ENCODE data around the gene PAWR. TPM values are rescaled to one million over a fixed set of nuclear protein-coding genes. Genes with fewer than 3 reads are reported as not detected.

Gene PAWR
- total and polyA plus RNA-seq, 9 of the 15 experiments (the other 6 are each of a cell fraction or from before 2014, with no cell fraction given): 0.82 TPM; not detected in 8

DNA sequence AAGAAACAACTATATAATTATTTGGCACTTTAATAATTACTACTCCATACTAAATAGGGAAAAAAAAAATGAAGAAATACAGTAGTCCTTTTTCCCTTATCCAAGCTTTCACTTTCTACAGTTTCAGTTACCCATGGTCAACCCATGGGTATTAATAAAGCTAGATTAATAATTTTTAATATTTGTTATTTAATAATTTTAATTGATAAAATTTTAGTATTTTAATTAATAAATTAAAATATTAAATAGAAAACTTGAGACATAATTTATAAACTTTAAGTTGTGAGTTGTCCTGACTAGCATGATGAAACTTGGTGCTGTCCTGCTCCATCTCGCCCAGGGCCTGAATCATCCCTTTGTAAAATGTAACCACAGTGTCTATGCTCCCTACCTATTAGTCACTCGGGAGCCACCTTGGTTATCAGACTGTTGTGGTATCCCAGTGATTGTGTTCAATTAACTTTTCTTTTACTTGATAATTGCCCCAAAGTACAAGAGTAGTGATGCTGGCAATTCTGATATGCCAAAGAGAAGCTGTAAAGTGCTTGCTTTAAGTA lies 71.8 kb downstream of the PAWR start (continued):
- TF ChIP-seq ZBTB34 (CRISPR knock-in tag; IDR thresholded peaks at IDR 0.05) (no peak), ZNF12 (CRISPR knock-in tag; IDR thresholded peaks at IDR 0.05) (no peak), HMGN3 (IDR thresholded peaks at IDR 0.05; ENCODE audit: borderline replicate concordance, extremely low read depth, insufficient read length, low read depth, low read length) (no peak), ZNF280B (CRISPR knock-in tag; IDR thresholded peaks at IDR 0.05) (no peak), FOS (IDR thresholded peaks at IDR 0.05; ENCODE audit: extremely low read depth, insufficient read length) (no peak), RBM34 (IDR thresholded peaks at IDR 0.05; ENCODE audit: borderline replicate concordance, insufficient read depth, low read length) (no peak), KLF16 (IDR thresholded peaks at IDR 0.05) (no peak), JUNB (CRISPR knock-in tag; conservative IDR thresholded peaks at IDR 0.05) (no peak)

GRCh38 chr12:79617696-79618095 lies 73.1 kb downstream of the PAWR start:
- 8% methylated on average over 4 of the region's 4 CpGs for WGBS (ENCODE audit: insufficient coverage, low coverage, missing lambda C conversion rate)
- no peaks in the 10 kb centered on the region for H3K36me3 ChIP-seq (ENCODE audit: control insufficient read depth, insufficient read depth, low read length)
- no peak overlapping the region for H3K27ac ChIP-seq (ENCODE audit: extremely low read depth, low read depth, low read length)
- ATAC-seq (no peak), FAIRE-seq (no peak), DNase-seq (ENCODE audit: extremely low read depth in 1 of 4, low spot score in 3 of 4) (no peak)
- no peak overlapping the region for H3K4me3 ChIP-seq
- in situ Hi-C loops (cut with MboI) (no loop called here), intact Hi-C loops (cut with micrococcal nuclease) (no loop called here)
- H3K9me3 ChIP-seq (replicated peaks; ENCODE audit: control insufficient read depth, insufficient read depth, low read depth, low read length): no peaks in the 10 kb centered on the region; the same call in 1 of the 2 replicates
- H3K4me2 ChIP-seq (ENCODE audit: insufficient read depth, low read length): no peak overlapping the region
- ChIA-PET POLR2A (no interaction called here), CTCF (ENCODE audit: low intra/inter-chr PET ratio) (no interaction called here)
- H3K4me1 ChIP-seq (replicated peaks in 1 of 2; ENCODE audit: control insufficient read depth in 2 of 2, insufficient read depth in 2 of 2, low read length in 2 of 2): no peaks in the 10 kb centered on the region
- no peaks in the 10 kb centered on the region for H3K9me1 ChIP-seq (ENCODE audit: control insufficient read depth, insufficient read depth, low read length)
- no TSS peak for BruUV-seq (replicated peaks)
- H2AFZ ChIP-seq (ENCODE audit: low read depth, low read length): no peak overlapping the region
- H3K79me2 ChIP-seq (ENCODE audit: control insufficient read depth, insufficient read depth, low read length): no peaks in the 10 kb centered on the region
- H3K9ac ChIP-seq (ENCODE audit: insufficient read depth in 1 of 2, low read depth in 2 of 2, low read length in 2 of 2): no peak overlapping the region
- H3K27me3 ChIP-seq (ENCODE audit: control insufficient read depth in 2 of 2, insufficient read depth in 2 of 2, low read length in 2 of 2): no peaks in the 10 kb centered on the region
- no peaks in the 10 kb centered on the region for H4K20me1 ChIP-seq (replicated peaks; ENCODE audit: control insufficient read depth, insufficient read depth, low read length)
- TF ChIP-seq POLR2AphosphoS5 (IDR thresholded peaks at IDR 0.05; ENCODE audit: control insufficient read depth, insufficient read depth, low read depth, low read length): no peak
- TF ChIP-seq HDAC3 (IDR thresholded peaks at IDR 0.05; ENCODE audit: borderline replicate concordance, partially characterized antibody): no peak

All from K562 (cell line).